ENCODE results near the gene PMEL.
"Not testable (repeated sequence)": the region's sequence is repeated elsewhere in the genome, so short reads cannot be mapped to it uniquely, and the experiment has no call there.

GRCh38 chr12:55985976-55986375 lies 20.1 kb upstream of the PMEL start:
- not testable (repeated sequence) for TF ChIP-seq POLR2A, CTCF (IDR thresholded peaks at IDR 0.05)
